ENCODE results near the gene LCLAT1.
A peak's percentile ranks its signal among the peaks of the same experiment; 100 is the strongest.

LCLAT1 gene

GRCh38 chr2:30447149-30448045 lies at the start of gene LCLAT1 (continued):
- TF ChIP-seq ZBTB26 (tag by site-specific recombination; optimal IDR thresholded peaks at IDR 0.05) (peak; percentile 55), ZNF521 (tag by site-specific recombination; IDR thresholded peaks at IDR 0.05) (no peak), ZNF660 (tag by site-specific recombination; IDR thresholded peaks at IDR 0.05) (no peak), ZNF18 (tag by site-specific recombination; IDR thresholded peaks at IDR 0.05) (no peak), ZBTB20 (tag by site-specific recombination; IDR thresholded peaks at IDR 0.05) (peak; percentile 80; the same call in 1 of the 2 replicates), ZNF830 (tag by site-specific recombination; IDR thresholded peaks at IDR 0.05; ENCODE audit: low read depth) (no peak), ZNF658 (tag by site-specific recombination; IDR thresholded peaks at IDR 0.05) (no peak), ZBTB6 (tag by site-specific recombination; IDR thresholded peaks at IDR 0.05) (no peak), GLIS1 (tag by site-specific recombination; IDR thresholded peaks at IDR 0.05) (no peak), ZNF169 (tag by site-specific recombination; IDR thresholded peaks at IDR 0.05) (no peak), ZBTB17 (tag by site-specific recombination; IDR thresholded peaks at IDR 0.05) (no peak; the same call in 1 of the 2 replicates), ZBTB49 (tag by site-specific recombination; IDR thresholded peaks at IDR 0.05; ENCODE audit: low read depth) (no peak), HOXC10 (CRISPR knock-in tag; IDR thresholded peaks at IDR 0.05) (no peak), REPIN1 (tag by site-specific recombination; IDR thresholded peaks at IDR 0.05; ENCODE audit: low read depth) (no peak), ZNF792 (tag by site-specific recombination; IDR thresholded peaks at IDR 0.05) (0 out of 2 replicates have a peak, but pooled peaks have one; percentile 20), KLF1 (tag by site-specific recombination; IDR thresholded peaks at IDR 0.05) (no peak), ZNF394 (tag by site-specific recombination; IDR thresholded peaks at IDR 0.05; ENCODE audit: borderline replicate concordance) (no peak), ZNF629 (tag by site-specific recombination; IDR thresholded peaks at IDR 0.05) (peak; percentile 91), ZNF366 (tag by site-specific recombination; conservative IDR thresholded peaks at IDR 0.05) (no peak), ZNF211 (tag by site-specific recombination; IDR thresholded peaks at IDR 0.05; ENCODE audit: low read depth) (no peak)
- TF ChIP-seq, protein P1, sequence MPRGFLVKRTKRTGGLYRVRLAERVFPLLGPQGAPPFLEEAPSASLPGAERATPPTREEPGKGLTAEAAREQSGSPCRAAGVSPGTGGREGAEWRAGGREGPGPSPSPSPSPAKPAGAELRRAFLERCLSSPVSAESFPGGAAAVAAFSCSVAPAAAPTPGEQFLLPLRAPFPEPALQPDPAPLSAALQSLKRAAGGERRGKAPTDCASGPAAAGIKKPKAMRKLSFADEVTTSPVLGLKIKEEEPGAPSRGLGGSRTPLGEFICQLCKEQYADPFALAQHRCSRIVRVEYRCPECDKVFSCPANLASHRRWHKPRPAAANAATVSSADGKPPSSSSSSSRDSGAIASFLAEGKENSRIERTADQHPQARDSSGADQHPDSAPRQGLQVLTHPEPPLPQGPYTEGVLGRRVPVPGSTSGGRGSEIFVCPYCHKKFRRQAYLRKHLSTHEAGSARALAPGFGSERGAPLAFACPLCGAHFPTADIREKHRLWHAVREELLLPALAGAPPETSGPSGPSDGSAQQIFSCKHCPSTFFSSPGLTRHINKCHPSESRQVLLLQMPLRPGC (tag by site-specific recombination; IDR thresholded peaks at IDR 0.05), result no peak
- TF ChIP-seq, protein P2, sequence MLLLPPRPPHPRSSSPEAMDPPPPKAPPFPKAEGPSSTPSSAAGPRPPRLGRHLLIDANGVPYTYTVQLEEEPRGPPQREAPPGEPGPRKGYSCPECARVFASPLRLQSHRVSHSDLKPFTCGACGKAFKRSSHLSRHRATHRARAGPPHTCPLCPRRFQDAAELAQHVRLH (tag by site-specific recombination; IDR thresholded peaks at IDR 0.05), result no peak
- TF ChIP-seq, protein P3, sequence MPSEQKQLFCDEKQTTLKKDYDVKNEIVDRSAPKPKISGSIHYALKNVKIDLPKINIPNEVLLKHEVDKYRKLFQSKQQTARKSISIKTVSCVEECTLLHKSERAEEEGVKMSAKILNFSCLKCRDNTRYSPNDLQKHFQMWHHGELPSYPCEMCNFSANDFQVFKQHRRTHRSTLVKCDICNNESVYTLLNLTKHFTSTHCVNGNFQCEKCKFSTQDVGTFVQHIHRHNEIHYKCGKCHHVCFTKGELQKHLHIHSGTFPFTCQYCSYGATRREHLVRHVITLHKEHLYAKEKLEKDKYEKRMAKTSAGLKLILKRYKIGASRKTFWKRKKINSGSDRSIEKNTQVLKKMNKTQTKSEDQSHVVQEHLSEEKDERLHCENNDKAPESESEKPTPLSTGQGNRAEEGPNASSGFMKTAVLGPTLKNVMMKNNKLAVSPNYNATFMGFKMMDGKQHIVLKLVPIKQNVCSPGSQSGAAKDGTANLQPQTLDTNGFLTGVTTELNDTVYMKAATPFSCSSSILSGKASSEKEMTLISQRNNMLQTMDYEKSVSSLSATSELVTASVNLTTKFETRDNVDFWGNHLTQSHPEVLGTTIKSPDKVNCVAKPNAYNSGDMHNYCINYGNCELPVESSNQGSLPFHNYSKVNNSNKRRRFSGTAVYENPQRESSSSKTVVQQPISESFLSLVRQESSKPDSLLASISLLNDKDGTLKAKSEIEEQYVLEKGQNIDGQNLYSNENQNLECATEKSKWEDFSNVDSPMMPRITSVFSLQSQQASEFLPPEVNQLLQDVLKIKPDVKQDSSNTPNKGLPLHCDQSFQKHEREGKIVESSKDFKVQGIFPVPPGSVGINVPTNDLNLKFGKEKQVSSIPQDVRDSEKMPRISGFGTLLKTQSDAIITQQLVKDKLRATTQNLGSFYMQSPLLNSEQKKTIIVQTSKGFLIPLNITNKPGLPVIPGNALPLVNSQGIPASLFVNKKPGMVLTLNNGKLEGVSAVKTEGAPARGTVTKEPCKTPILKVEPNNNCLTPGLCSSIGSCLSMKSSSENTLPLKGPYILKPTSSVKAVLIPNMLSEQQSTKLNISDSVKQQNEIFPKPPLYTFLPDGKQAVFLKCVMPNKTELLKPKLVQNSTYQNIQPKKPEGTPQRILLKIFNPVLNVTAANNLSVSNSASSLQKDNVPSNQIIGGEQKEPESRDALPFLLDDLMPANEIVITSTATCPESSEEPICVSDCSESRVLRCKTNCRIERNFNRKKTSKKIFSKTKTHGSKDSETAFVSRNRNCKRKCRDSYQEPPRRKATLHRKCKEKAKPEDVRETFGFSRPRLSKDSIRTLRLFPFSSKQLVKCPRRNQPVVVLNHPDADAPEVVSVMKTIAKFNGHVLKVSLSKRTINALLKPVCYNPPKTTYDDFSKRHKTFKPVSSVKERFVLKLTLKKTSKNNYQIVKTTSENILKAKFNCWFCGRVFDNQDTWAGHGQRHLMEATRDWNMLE (tag by site-specific recombination; conservative IDR thresholded peaks at IDR 0.05; ENCODE audit: low read depth), result no peak
- TF ChIP-seq, protein P4, sequence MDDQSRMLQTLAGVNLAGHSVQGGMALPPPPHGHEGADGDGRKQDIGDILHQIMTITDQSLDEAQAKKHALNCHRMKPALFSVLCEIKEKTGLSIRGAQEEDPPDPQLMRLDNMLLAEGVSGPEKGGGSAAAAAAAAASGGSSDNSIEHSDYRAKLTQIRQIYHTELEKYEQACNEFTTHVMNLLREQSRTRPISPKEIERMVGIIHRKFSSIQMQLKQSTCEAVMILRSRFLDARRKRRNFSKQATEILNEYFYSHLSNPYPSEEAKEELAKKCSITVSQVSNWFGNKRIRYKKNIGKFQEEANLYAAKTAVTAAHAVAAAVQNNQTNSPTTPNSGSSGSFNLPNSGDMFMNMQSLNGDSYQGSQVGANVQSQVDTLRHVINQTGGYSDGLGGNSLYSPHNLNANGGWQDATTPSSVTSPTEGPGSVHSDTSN (CRISPR knock-in tag; IDR thresholded peaks at IDR 0.05), result no peak

Measured in HEK293 (cell line).